K562 (cell line): Measurements from ENCODE around the gene SHANK1. TPM values are rescaled to one million over a fixed set of nuclear protein-coding genes. Genes with fewer than 3 reads are reported as not detected.

Experiments
- CBFB ChIP-seq: sonication (generic); formaldehyde crosslinking; IDR thresholded peaks from 2 replicates; pipeline ENCODE4 v1.4.0; 2020; ENCODE audit warnings: mild to moderate bottlenecking, missing genetic modification reagents
- CEBPB ChIP-seq: fragments of 450-650 bp; IDR thresholded peaks from 2 replicates; pipeline ENCODE4 v1.6.1; 2016; ENCODE audit warnings: missing genetic modification characterization, missing compliant biosample characterization
- CHD2 ChIP-seq: IDR thresholded peaks from 2 replicates; pipeline ENCODE4 v1.6.1; 2011; ENCODE audit warnings: low read depth, low read length
- CTCF ChIP-seq, 3 experiments: IDR thresholded peaks in 2 of 3; conservative IDR thresholded peaks in 1 of 3; 2 replicates each; pipeline ENCODE4 v1.5.1; 2011 to 2012; ENCODE audit warnings: low read length in 3 of 3, mild to moderate bottlenecking in 3 of 3, control low read depth in 2 of 3, improper control_type of control experiment in 1 of 3, inconsistent platforms in 1 of 3, low read depth in 1 of 3, mixed read lengths in 1 of 3, moderate library complexity in 1 of 3; ENCODE audit not compliant: insufficient read depth in 2 of 3
- EGR1 ChIP-seq: fragments of 450-650 bp; conservative IDR thresholded peaks from 2 replicates; pipeline ENCODE4 v1.6.1; 2017; ENCODE audit warnings: mild to moderate bottlenecking
- FOXP1 ChIP-seq: sonication (generic); formaldehyde crosslinking; IDR thresholded peaks from 2 replicates; pipeline ENCODE4 v1.8.0; 2022; ENCODE audit warnings: mild to moderate bottlenecking, missing genetic modification reagents
- HDAC1 ChIP-seq, 2 experiments: fragments of 450-650 bp; IDR thresholded peaks; 2 replicates each; pipeline ENCODE4 v1.6.1; 2016 to 2017; ENCODE audit warnings: inconsistent platforms in 1 of 2, mild to moderate bottlenecking in 1 of 2, moderate library complexity in 1 of 2
- KLF16 ChIP-seq: IDR thresholded peaks from 2 replicates; pipeline ENCODE4 v1.6.1; 2016; ENCODE audit warnings: antibody characterized with exemption
- MAZ ChIP-seq, 2 experiments: fragments of 450-650 bp in 1 of 2; sonication (generic) in 1 of 2; formaldehyde crosslinking; IDR thresholded peaks in 1 of 2; conservative IDR thresholded peaks in 1 of 2; 2 replicates each; pipeline versions ENCODE4 v1.4.0 to v1.5.0; 2020; ENCODE audit warnings: mild to moderate bottlenecking in 1 of 2, missing genetic modification reagents in 1 of 2
- MLLT1 ChIP-seq, 2 experiments: fragments of 450-650 bp; IDR thresholded peaks; 2 replicates each; pipeline ENCODE4 v1.6.1; 2016
- MTA3 ChIP-seq: fragments of 450-650 bp; formaldehyde crosslinking; IDR thresholded peaks from 2 replicates; pipeline ENCODE4 v1.6.1; 2017; ENCODE audit warnings: mild to moderate bottlenecking, borderline replicate concordance
- MYC ChIP-seq, 2 experiments: fragments of 250-450 bp in 1 of 2; sonication (Bioruptor Pico) in 1 of 2; IDR thresholded peaks; 2 replicates each; pipeline versions ENCODE4 v1.5.1 to v1.6.1; 2012 to 2021; ENCODE audit warnings: low read depth in 2 of 2, borderline replicate concordance in 1 of 2, improper control_type of control experiment in 1 of 2, low read length in 1 of 2, mild to moderate bottlenecking in 1 of 2, moderate library complexity in 1 of 2
- NFIC ChIP-seq: fragments of 450-650 bp; IDR thresholded peaks from 2 replicates; pipeline ENCODE4 v1.6.1; 2017; ENCODE audit warnings: mild to moderate bottlenecking, inconsistent platforms
- RFX5 ChIP-seq: IDR thresholded peaks from 2 replicates; pipeline ENCODE4 v1.6.1; 2011; ENCODE audit warnings: low read depth, mild to moderate bottlenecking, improper control_type of control experiment, low read length
- SIN3A ChIP-seq, 2 experiments: fragments of 150-350 bp in 1 of 2; IDR thresholded peaks; 2 replicates each; pipeline ENCODE4 v1.6.1; 2011 to 2016; ENCODE audit warnings: borderline replicate concordance in 2 of 2, low read depth in 2 of 2, low read length in 2 of 2, mild to moderate bottlenecking in 2 of 2, moderate library complexity in 2 of 2; ENCODE audit not compliant: control insufficient read depth in 1 of 2
- SPI1 ChIP-seq: IDR thresholded peaks from 2 replicates; pipeline ENCODE4 v1.6.1; 2011; ENCODE audit warnings: low read depth, low read length, control low read depth, borderline replicate concordance
- ZNF695 ChIP-seq: fragments of 450-650 bp; formaldehyde crosslinking; IDR thresholded peaks from 2 replicates; pipeline ENCODE4 v1.4.0; 2020; ENCODE audit warnings: mild to moderate bottlenecking, moderate library complexity
- polyA plus RNA-seq, 8 experiments: library from polyadenylated mRNA; depleted of rRNA in 4 of 8; stranded (reverse) in 5 of 8; unstranded in 3 of 8; fragments of >200 nt; fragmentation: Nextera tagmentation in 2 of 8; fragmentation: Illumina TruSeq in 1 of 8; extraction: Ambion mirVana in 2 of 8; extraction: Trizol in 1 of 8; gene quantifications; 2 replicates each; pipeline versions ENCODE4 v1.2.1 to v1.2.3, GENCODE V29; 2011 to 2014; ENCODE audit warnings: inconsistent platforms in 1 of 8, missing spikeins in 1 of 8
- total RNA-seq, 7 experiments: library from RNA; depleted of rRNA in 6 of 7; stranded (reverse); fragments of >200 nt in 6 of 7; fragmentation: Illumina TruSeq in 2 of 7; extraction: Trizol in 2 of 7; gene quantifications; 2 replicates each; pipeline versions ENCODE4 v1.2.1 to v1.2.3, GENCODE V29; 2011 to 2021; ENCODE audit warnings: low replicate concordance in 1 of 7
- TF ChIP-seq, protein P1 (sequence below): IDR thresholded peaks from 2 replicates; pipeline ENCODE4 v1.6.1; 2011; ENCODE audit warnings: borderline replicate concordance, low read depth, mild to moderate bottlenecking, moderate library complexity, low read length; ENCODE audit not compliant: insufficient read depth, poor library complexity, severe bottlenecking
- TF ChIP-seq, protein P2 (sequence below): fragments of 450-650 bp; IDR thresholded peaks from 2 replicates; pipeline ENCODE4 v1.6.1; 2016; ENCODE audit warnings: antibody characterized with exemption

Gene SHANK1
- total and polyA plus RNA-seq, 9 of the 15 experiments (the other 6 are each of a cell fraction or from before 2014, with no cell fraction given) = 0.33 to 1.3 (median 0.55) TPM; not detected in 2

DNA sequence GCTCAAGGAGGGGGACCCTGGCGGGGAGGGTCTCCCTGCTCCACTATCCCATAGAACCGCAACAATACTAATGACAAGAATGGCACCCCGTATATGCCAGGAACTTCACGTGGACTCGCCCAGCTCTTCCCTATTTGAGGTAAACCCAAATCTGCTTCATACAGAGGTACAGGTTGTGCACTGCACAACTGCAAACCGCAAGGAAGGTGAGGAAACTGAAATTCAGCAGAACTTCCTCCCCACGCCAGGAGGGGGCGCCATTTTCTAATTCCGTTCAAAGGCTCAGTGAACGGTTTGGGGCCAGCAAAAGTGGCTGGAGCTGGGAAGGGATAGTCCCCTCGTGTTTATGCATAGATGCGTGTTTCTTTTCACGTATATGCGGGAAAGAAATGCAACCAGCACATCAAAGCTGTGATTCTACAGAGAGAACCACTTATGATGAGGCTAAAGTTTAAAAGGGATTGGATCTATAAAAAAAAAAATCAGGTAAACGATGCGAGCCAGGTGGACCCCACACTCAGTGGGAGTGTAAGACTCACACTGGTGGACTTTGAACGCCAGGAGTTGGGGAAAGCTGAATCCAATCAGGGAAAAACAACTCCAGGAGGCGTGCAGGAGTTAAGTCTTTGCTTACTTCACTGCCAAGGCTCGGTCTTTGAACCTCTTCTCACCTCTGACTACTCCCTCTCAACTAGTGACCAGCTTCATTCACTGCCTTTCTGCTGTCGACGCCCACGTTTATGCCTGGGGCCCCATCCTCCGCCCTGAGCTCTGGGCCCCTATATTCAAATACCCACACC is 50.1 kb downstream of the SHANK1 start (continued):
- peak; percentile 76; the same call in 1 of the 2 replicates for TF ChIP-seq CBFB (CRISPR knock-in tag)
- TF ChIP-seq HDAC1 (IDR thresholded peaks at IDR 0.05) = peak in 1 of 2 experiments; percentile 57; a peak in 2 of 4 replicates
- no peak for TF ChIP-seq SIN3A (IDR thresholded peaks at IDR 0.05; ENCODE audit: borderline replicate concordance in 2 of 2, control insufficient read depth in 1 of 2, low read depth in 2 of 2, low read length in 2 of 2)
- TF ChIP-seq, protein P1, sequence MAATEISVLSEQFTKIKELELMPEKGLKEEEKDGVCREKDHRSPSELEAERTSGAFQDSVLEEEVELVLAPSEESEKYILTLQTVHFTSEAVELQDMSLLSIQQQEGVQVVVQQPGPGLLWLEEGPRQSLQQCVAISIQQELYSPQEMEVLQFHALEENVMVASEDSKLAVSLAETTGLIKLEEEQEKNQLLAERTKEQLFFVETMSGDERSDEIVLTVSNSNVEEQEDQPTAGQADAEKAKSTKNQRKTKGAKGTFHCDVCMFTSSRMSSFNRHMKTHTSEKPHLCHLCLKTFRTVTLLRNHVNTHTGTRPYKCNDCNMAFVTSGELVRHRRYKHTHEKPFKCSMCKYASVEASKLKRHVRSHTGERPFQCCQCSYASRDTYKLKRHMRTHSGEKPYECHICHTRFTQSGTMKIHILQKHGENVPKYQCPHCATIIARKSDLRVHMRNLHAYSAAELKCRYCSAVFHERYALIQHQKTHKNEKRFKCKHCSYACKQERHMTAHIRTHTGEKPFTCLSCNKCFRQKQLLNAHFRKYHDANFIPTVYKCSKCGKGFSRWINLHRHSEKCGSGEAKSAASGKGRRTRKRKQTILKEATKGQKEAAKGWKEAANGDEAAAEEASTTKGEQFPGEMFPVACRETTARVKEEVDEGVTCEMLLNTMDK = peak; percentile 10
- TF ChIP-seq CEBPB (tag) = no peak
- TF ChIP-seq KLF16 = 0 out of 2 replicates have a peak, but pooled peaks have one; percentile 35
- 0 out of 4 replicates have a peak, but pooled peaks of 1 of the 2 experiments have one; percentile 58 for TF ChIP-seq MAZ (CRISPR knock-in tag; conservative IDR thresholded peaks at IDR 0.05 in 1 of 2, IDR thresholded peaks at IDR 0.05 in 1 of 2)
- TF ChIP-seq MTA3 = peak; percentile 71; the same call in 1 of the 2 replicates
- peak; percentile 30; the same call in 1 of the 2 replicates for TF ChIP-seq EGR1
- TF ChIP-seq, protein P2, sequence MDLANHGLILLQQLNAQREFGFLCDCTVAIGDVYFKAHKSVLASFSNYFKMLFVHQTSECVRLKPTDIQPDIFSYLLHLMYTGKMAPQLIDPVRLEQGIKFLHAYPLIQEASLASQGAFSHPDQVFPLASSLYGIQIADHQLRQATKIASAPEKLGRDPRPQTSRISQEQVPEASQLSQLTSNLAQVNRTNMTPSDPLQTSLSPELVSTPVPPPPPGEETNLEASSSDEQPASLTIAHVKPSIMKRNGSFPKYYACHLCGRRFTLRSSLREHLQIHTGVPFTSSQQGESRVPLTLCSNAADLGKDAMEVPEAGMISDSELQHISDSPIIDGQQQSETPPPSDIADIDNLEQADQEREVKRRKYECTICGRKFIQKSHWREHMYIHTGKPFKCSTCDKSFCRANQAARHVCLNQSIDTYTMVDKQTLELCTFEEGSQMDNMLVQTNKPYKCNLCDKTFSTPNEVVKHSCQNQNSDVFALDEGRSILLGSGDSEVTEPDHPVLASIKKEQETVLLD = peak; percentile 86
- TF ChIP-seq CTCF (IDR thresholded peaks at IDR 0.05 in 2 of 3, conservative IDR thresholded peaks at IDR 0.05 in 1 of 3; ENCODE audit: insufficient read depth in 2 of 3, low read depth in 1 of 3, low read length in 3 of 3) = peak; percentile 79 to 96 (median 88)
- TF ChIP-seq ZNF695 (CRISPR knock-in tag) = no peak
- TF ChIP-seq RFX5 = no peak
- TF ChIP-seq MLLT1 (IDR thresholded peaks at IDR 0.05) = peak in 1 of 2 experiments; percentile 43; a peak in 1 of 4 replicates
- no peak for TF ChIP-seq CHD2
- 0 out of 2 replicates have a peak, but pooled peaks have one; percentile 37 for TF ChIP-seq FOXP1
- no peak for TF ChIP-seq MYC (IDR thresholded peaks at IDR 0.05; ENCODE audit: low read depth, low read length)
- no peak for TF ChIP-seq MYC (CRISPR knock-in tag; IDR thresholded peaks at IDR 0.05; ENCODE audit: borderline replicate concordance, low read depth)
- TF ChIP-seq SPI1 = 0 out of 2 replicates have a peak, but pooled peaks have one; percentile 49
- TF ChIP-seq NFIC = no peak
